H9 (cell line): Measurements from ENCODE around the gene TNFRSF11A. TPM values are rescaled to one million over a fixed set of nuclear protein-coding genes. Genes with fewer than 3 reads are reported as not detected.
A peak's percentile ranks its signal among the peaks of the same experiment; 100 is the strongest.

Experiments
- DNase-seq: peaks from one replicate; pipeline ENCODE4 v3.0.0-alpha.2; 2017
- H2AFZ ChIP-seq: one replicate; pipeline ENCODE4 v1.6.1; 2013; ENCODE audit warnings: mild to moderate bottlenecking, low read length, control low read depth, moderate library complexity
- H2AK5ac ChIP-seq: 2 replicates; pipeline ENCODE4 v1.6.1; 2013; ENCODE audit warnings: low read length, control low read depth, mixed read lengths; ENCODE audit not compliant: insufficient read length
- H2BK120ac ChIP-seq: one replicate; pipeline ENCODE4 v1.6.1; 2013; ENCODE audit warnings: low read depth, mild to moderate bottlenecking, low read length, control low read depth, inconsistent platforms; ENCODE audit not compliant: poor library complexity, severe bottlenecking
- H2BK12ac ChIP-seq: 2 replicates; pipeline ENCODE4 v1.6.1; 2013; ENCODE audit warnings: low read length, control low read depth, mixed read lengths, low read depth; ENCODE audit not compliant: insufficient read length
- H2BK15ac ChIP-seq: 2 replicates; pipeline ENCODE4 v1.6.1; 2013; ENCODE audit warnings: low read depth, low read length, control low read depth
- H2BK20ac ChIP-seq: one replicate; pipeline ENCODE4 v1.6.1; 2013; ENCODE audit warnings: low read depth, mild to moderate bottlenecking, low read length, control low read depth, inconsistent platforms; ENCODE audit not compliant: poor library complexity, severe bottlenecking
- H2BK5ac ChIP-seq: 2 replicates; pipeline ENCODE4 v1.6.1; 2013; ENCODE audit warnings: low read length, control low read depth, mixed read lengths; ENCODE audit not compliant: insufficient read length
- H3K14ac ChIP-seq: 2 replicates; pipeline ENCODE4 v1.6.1; 2013; ENCODE audit warnings: low read length, control low read depth; ENCODE audit not compliant: insufficient read depth
- H3K18ac ChIP-seq: 2 replicates; pipeline ENCODE4 v1.6.1; 2013; ENCODE audit warnings: low read depth, mild to moderate bottlenecking, mixed read lengths, low read length, control low read depth; ENCODE audit not compliant: insufficient read length
- H3K23ac ChIP-seq: 2 replicates; pipeline ENCODE4 v1.6.1; 2013; ENCODE audit warnings: low read length, control low read depth, mixed read lengths, low read depth; ENCODE audit not compliant: insufficient read length
- H3K23me2 ChIP-seq: 2 replicates; pipeline ENCODE4 v1.6.1; 2013; ENCODE audit warnings: low read depth, mild to moderate bottlenecking, mixed read lengths, low read length, control low read depth; ENCODE audit not compliant: insufficient read length, poor library complexity, severe bottlenecking
- H3K27ac ChIP-seq: 2 replicates; pipeline ENCODE4 v1.5.1; 2013; ENCODE audit warnings: low read length, control low read depth, mixed read lengths, low read depth; ENCODE audit not compliant: insufficient read length
- H3K27me3 ChIP-seq: 2 replicates; pipeline ENCODE4 v1.6.1; 2013; ENCODE audit warnings: low read length, control low read depth, inconsistent platforms; ENCODE audit not compliant: insufficient read depth
- H3K4ac ChIP-seq: 2 replicates; pipeline ENCODE4 v1.6.1; 2013; ENCODE audit warnings: low read depth, mild to moderate bottlenecking, control low read depth, inconsistent platforms, low read length, moderate library complexity
- H3K4me1 ChIP-seq: 2 replicates; pipeline ENCODE4 v1.6.1; 2013; ENCODE audit warnings: low read length, control low read depth, inconsistent platforms; ENCODE audit not compliant: insufficient read depth
- H3K4me2 ChIP-seq: 2 replicates; pipeline ENCODE4 v1.6.1; 2013; ENCODE audit warnings: low read length, control low read depth, mixed read lengths; ENCODE audit not compliant: insufficient read length, insufficient read depth
- H3K56ac ChIP-seq: 2 replicates; pipeline ENCODE4 v1.6.1; 2013; ENCODE audit warnings: low read depth, mild to moderate bottlenecking, mixed read lengths, low read length, control low read depth; ENCODE audit not compliant: insufficient read length
- H3K79me1 ChIP-seq: 2 replicates; pipeline ENCODE4 v1.6.1; 2013; ENCODE audit warnings: low read depth, mild to moderate bottlenecking, moderate library complexity, low read length, control low read depth, inconsistent platforms; ENCODE audit not compliant: insufficient read depth, poor library complexity, severe bottlenecking
- H3K79me2 ChIP-seq: 2 replicates; pipeline ENCODE4 v1.6.1; 2013; ENCODE audit warnings: low read length, control low read depth, inconsistent platforms; ENCODE audit not compliant: insufficient read depth
- H3K9ac ChIP-seq: 2 replicates; pipeline ENCODE4 v1.6.1; 2013; ENCODE audit warnings: low read length, control low read depth, mixed read lengths; ENCODE audit not compliant: insufficient read length; ENCODE audit errors: extremely low read depth
- H3K9me3 ChIP-seq: one replicate; pipeline ENCODE4 v1.6.1; 2013; ENCODE audit warnings: low read depth, low read length, inconsistent platforms; ENCODE audit not compliant: control insufficient read depth
- H3T11ph ChIP-seq: one replicate; pipeline ENCODE4 v1.6.1; 2013; ENCODE audit warnings: mild to moderate bottlenecking, low read length, control low read depth, inconsistent platforms
- H4K20me1 ChIP-seq: one replicate; pipeline ENCODE4 v1.6.1; 2013; ENCODE audit not compliant: control insufficient read depth, insufficient read length, insufficient read depth
- H4K5ac ChIP-seq: 2 replicates; pipeline ENCODE4 v1.6.1; 2013; ENCODE audit warnings: low read depth, mild to moderate bottlenecking, mixed read lengths, low read length, control low read depth; ENCODE audit not compliant: insufficient read length
- H4K8ac ChIP-seq: replicated peaks from 2 replicates; pipeline ENCODE4 v1.6.1; 2013; ENCODE audit warnings: low read length, control low read depth, mixed read lengths, low read depth; ENCODE audit not compliant: insufficient read length
- H4K91ac ChIP-seq: 2 replicates; pipeline ENCODE4 v1.6.1; 2013; ENCODE audit warnings: low read depth, mild to moderate bottlenecking, moderate library complexity, mixed read lengths, low read length, control low read depth; ENCODE audit not compliant: insufficient read length
- H3K27ac Mint-ChIP-seq, 3 experiments: 2 replicates in 2 of 3; 3 replicates in 1 of 3; pipeline ENCODE4 v1.8.0; 2020 to 2021; ENCODE audit warnings: mixed read lengths in 3 of 3, mild to moderate bottlenecking in 1 of 3, moderate library complexity in 1 of 3
- H3K27me3 Mint-ChIP-seq: 2 replicates; pipeline ENCODE4 v1.8.0; 2021; ENCODE audit warnings: low read depth, mild to moderate bottlenecking, moderate library complexity, mixed read lengths
- H3K36me3 Mint-ChIP-seq, 3 experiments: 2 replicates in 2 of 3; 3 replicates in 1 of 3; pipeline ENCODE4 v1.8.0; 2020 to 2021; ENCODE audit warnings: low read depth in 3 of 3, mixed read lengths in 3 of 3; ENCODE audit not compliant: insufficient read depth in 1 of 3
- H3K4me1 Mint-ChIP-seq, 2 experiments: 2 replicates each; pipeline ENCODE4 v1.8.0; 2020; ENCODE audit warnings: mixed read lengths in 2 of 2
- H3K4me3 Mint-ChIP-seq, 2 experiments: 2 replicates in 1 of 2; 3 replicates in 1 of 2; pipeline ENCODE4 v1.8.0; 2020 to 2021; ENCODE audit warnings: mild to moderate bottlenecking in 2 of 2, mixed read lengths in 2 of 2, moderate library complexity in 1 of 2
- H3K9me3 Mint-ChIP-seq, 2 experiments: 2 replicates in 1 of 2; 3 replicates in 1 of 2; pipeline ENCODE4 v1.8.0; 2020; ENCODE audit warnings: mild to moderate bottlenecking in 2 of 2, mixed read lengths in 2 of 2, moderate library complexity in 1 of 2
- CTCF ChIP-seq: fragments of 200-600 bp; sonication (generic); conservative IDR thresholded peaks from 3 replicates; pipeline ENCODE4 v1.8.0; 2021; ENCODE audit warnings: antibody characterized with exemption, mild to moderate bottlenecking
- WGBS: extraction: QIAGEN DNeasy Blood & Tissue Kit; methylation state at CpG from one replicate; pipeline ENCODE4 v1.1.7; 2013; ENCODE audit warnings: missing lambda C conversion rate, low lambda C conversion rate, mixed read lengths; ENCODE audit not compliant: insufficient read length; ENCODE audit errors: extremely low coverage; 5-methylcytosine and 5-hydroxymethylcytosine counted together
- total RNA-seq: library from RNA; stranded (reverse); gene quantifications from 2 replicates; pipeline ENCODE4 v1.2.1, GENCODE V29; 2021

TNFRSF11A gene
- total RNA-seq, 1 experiment from 2014 or later, result 7.8 TPM

DNA sequence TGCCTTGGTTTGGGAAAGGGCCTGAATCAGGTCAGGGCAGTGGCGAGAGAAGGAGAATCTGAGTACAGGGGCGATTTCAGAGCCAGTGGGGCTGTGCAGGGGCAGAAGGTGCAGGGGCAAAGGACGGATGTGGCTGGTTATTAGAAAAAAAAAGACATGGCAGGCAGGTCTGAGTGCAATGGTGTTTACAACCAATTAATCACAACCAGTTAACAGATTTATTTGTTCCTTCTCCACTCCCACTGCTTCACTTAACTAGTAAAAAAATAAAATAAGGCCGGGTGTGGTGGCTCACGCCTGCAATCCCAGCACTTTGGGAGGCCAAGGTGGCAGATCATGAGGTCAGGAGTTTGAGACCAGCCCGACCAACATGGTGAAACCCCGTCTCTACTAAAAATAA is 5.5 kb downstream of the TNFRSF11A start:
- Histone ChIP-seq H3K4me2 (no peak overlapping the region), H3K79me2 (no peaks in the 10 kb centered on the region), H3T11ph (no peak overlapping the region), H3K23ac (no peak overlapping the region), H3K23me2 (peaks cover 10% of the 10 kb centered on the region), H3K18ac (no peak overlapping the region), H2BK5ac (no peak overlapping the region), H2AFZ (no peak overlapping the region), H3K4ac (no peak overlapping the region), H3K4me1 (peaks cover 8% of the 10 kb centered on the region; the same call in 1 of the 2 replicates), H3K14ac (no peak overlapping the region), H2AK5ac (no peak overlapping the region), H2BK20ac (no peak overlapping the region), H2BK120ac (no peak overlapping the region), H3K9ac (no peak overlapping the region), H4K8ac (no peak overlapping the region), H2BK12ac (no peak overlapping the region), H4K20me1 (no peaks in the 10 kb centered on the region), H2BK15ac (no peak overlapping the region), H3K79me1 (no peaks in the 10 kb centered on the region), H3K27ac (no peak overlapping the region), H3K9me3 (no peaks in the 10 kb centered on the region), H4K5ac (no peak overlapping the region), H3K27me3 (peaks cover 10% of the 10 kb centered on the region; the same call in 1 of the 2 replicates), H3K56ac (no peak overlapping the region), H4K91ac (no peak overlapping the region)
- TF ChIP-seq CTCF, result no peak
- no CpG with 5 or more reads among the region's 7 CpGs for WGBS
- DNase-seq, result no peak
- peak overlapping the region in 1 of 3 experiments; percentile 59; a peak in 2 of 7 replicates for H3K27ac Mint-ChIP-seq
- peaks cover 43% of the 10 kb centered on the region for H3K27me3 Mint-ChIP-seq
- H3K4me1 Mint-ChIP-seq, result peaks cover 31 to 55% of the 10 kb centered on the region in 2 experiments
- no peak overlapping the region for H3K4me3 Mint-ChIP-seq
- H3K36me3 Mint-ChIP-seq, result no peaks in the 10 kb centered on the region; a peak in 1 of 7 replicates
- no peaks in the 10 kb centered on the region for H3K9me3 Mint-ChIP-seq
